UCSD-AML1 (cell line): ENCODE data around the gene MAGI2.
"Not testable (repeated sequence)": the region's sequence is repeated elsewhere in the genome, so short reads cannot be mapped to it uniquely, and the experiment has no call there.

Experiments used
- DNase-seq: peaks from one replicate; lab custom pipeline; 2025; ENCODE audit not compliant: unreplicated experiment; lab: John Stamatoyannopoulos, UW

The MAGI2 gene

GRCh38 chr7:79176859-79177477, 276.5 kb downstream of the MAGI2 start:
- DNase-seq: no peak

- no peak for DNase-seq
These were observed 278.1 kb downstream of the MAGI2 start for GRCh38 chr7:79175374-79175773.

GRCh38 chr7:79165225-79165624, 288.2 kb downstream of the MAGI2 start:
- DNase-seq: no peak

- no peak for DNase-seq
These were observed 294.3 kb downstream of the MAGI2 start for GRCh38 chr7:79159040-79159664.

- no peak for DNase-seq
These were observed 296.2 kb downstream of the MAGI2 start for GRCh38 chr7:79157281-79157680.

GRCh38 chr7:79149831-79150230, 303.6 kb downstream of the MAGI2 start:
- no peak for DNase-seq

GRCh38 chr7:79142706-79143105, 310.8 kb downstream of the MAGI2 start:
- DNase-seq: no peak

GRCh38 chr7:79141252-79141651, 312.2 kb downstream of the MAGI2 start:
- no peak for DNase-seq

- DNase-seq: no peak
These were observed 315.5 kb downstream of the MAGI2 start for GRCh38 chr7:79137942-79138341.

GRCh38 chr7:79132844-79133451, 320.5 kb downstream of the MAGI2 start:
- no peak for DNase-seq

GRCh38 chr7:79130715-79131114, 322.8 kb downstream of the MAGI2 start:
- no peak for DNase-seq

GRCh38 chr7:79124331-79124730, 329.1 kb downstream of the MAGI2 start:
- no peak for DNase-seq

GRCh38 chr7:79118143-79118542, 335.3 kb downstream of the MAGI2 start:
- DNase-seq: no peak

- DNase-seq: no peak
These were observed 357.1 kb downstream of the MAGI2 start for GRCh38 chr7:79096361-79096805.

- no peak for DNase-seq
These were observed 360.0 kb downstream of the MAGI2 start for GRCh38 chr7:79093421-79093820.

GRCh38 chr7:79091661-79092060, 361.8 kb downstream of the MAGI2 start:
- DNase-seq: no peak

- no peak for DNase-seq
These were observed 362.5 kb downstream of the MAGI2 start for GRCh38 chr7:79091011-79091410.

- DNase-seq: no peak
These were observed 362.9 kb downstream of the MAGI2 start for GRCh38 chr7:79090543-79090942.

- DNase-seq: no peak
These were observed 369.0 kb downstream of the MAGI2 start for GRCh38 chr7:79084423-79084822.

- no peak for DNase-seq
These were observed 373.4 kb downstream of the MAGI2 start for GRCh38 chr7:79079919-79080554.

GRCh38 chr7:79078273-79078672, 375.2 kb downstream of the MAGI2 start:
- no peak for DNase-seq

- not testable (repeated sequence) for DNase-seq
These were observed 382.3 kb downstream of the MAGI2 start for GRCh38 chr7:79071187-79071586.
